ENCODE results near the gene OPN5.

The OPN5 gene

GRCh38 chr6:47875593-47875992 lies 93.8 kb downstream of the OPN5 start:
- no peak for FAIRE-seq
